ENCODE results near the gene FBXL19.

The FBXL19 gene

GRCh38 chr16:30946671-30947540 lies 23.5 kb downstream of the FBXL19 start:
- peak; percentile 18 for DNase-seq

- no peak for DNase-seq
Observed at GRCh38 chr16:30947541-30947858, 24.1 kb downstream of the FBXL19 start.

- peak; percentile 98 for DNase-seq
Observed at GRCh38 chr16:30947859-30948666, 24.7 kb downstream of the FBXL19 start.

GRCh38 chr16:30948667-30949649 lies 25.6 kb downstream of the FBXL19 start, which contains the start of gene ORAI3:
Gene ORAI3, plus strand, starts transcription at chr16:30949068. Its CDS starts 222 bp downstream, at chr16:30949290.
- DNase-seq, result peak; percentile 72

- peak; percentile 78 for DNase-seq
Observed at GRCh38 chr16:30949650-30950515, 26.5 kb downstream of the FBXL19 start.

- no peak for DNase-seq
Observed at GRCh38 chr16:30950516-30951065, 27.2 kb downstream of the FBXL19 start.

GRCh38 chr16:30951193-30951592 lies 27.8 kb downstream of the FBXL19 start:
- no peak for DNase-seq

GRCh38 chr16:30951750-30952149 lies 28.4 kb downstream of the FBXL19 start:
- DNase-seq, result no peak

- DNase-seq, result no peak
Observed at GRCh38 chr16:30953111-30953510, 29.7 kb downstream of the FBXL19 start.

GRCh38 chr16:30953511-30954124 lies 30.2 kb downstream of the FBXL19 start:
- peak; percentile 80 for DNase-seq

- DNase-seq, result no peak
Observed at GRCh38 chr16:30954993-30955392, 31.6 kb downstream of the FBXL19 start.

- peak; percentile 92 for DNase-seq
Observed at GRCh38 chr16:30956601-30957455, 33.5 kb downstream of the FBXL19 start.

- DNase-seq, result peak; percentile 97
Observed at GRCh38 chr16:30957456-30958174, 34.2 kb downstream of the FBXL19 start, which contains the start of gene SETD1A. Gene SETD1A, plus strand, starts transcription at chr16:30957754. Its CDS starts 978 bp downstream, at chr16:30958732.

GRCh38 chr16:30958175-30959079 lies 35.1 kb downstream of the FBXL19 start:
- DNase-seq, result peak; percentile 75

- DNase-seq, result no peak
Observed at GRCh38 chr16:30961384-30961783, 38.0 kb downstream of the FBXL19 start.

- no peak for DNase-seq
Observed at GRCh38 chr16:30963925-30964511, 40.6 kb downstream of the FBXL19 start.

- no peak for DNase-seq
Observed at GRCh38 chr16:30964574-30965226, 41.3 kb downstream of the FBXL19 start.
